OCI-LY3 (cell line): ENCODE measurements around the gene SLC29A3.

Experiments
- EZH2phosphoT487 ChIP-seq: fragments of 200-600 bp; shearing (Covaris generic); IDR thresholded peaks from 2 replicates; pipeline ENCODE4 v1.6.1; 2018; ENCODE audit warnings: antibody characterized with exemption, mixed run types, low read depth
- TF ChIP-seq, protein P1 (sequence below): fragments of 200-600, 300-600 bp; sonication (generic); IDR thresholded peaks from 2 replicates; pipeline ENCODE4 v1.5.1; 2014; ENCODE audit warnings: antibody characterized with exemption, low read length, low read depth

DNA sequence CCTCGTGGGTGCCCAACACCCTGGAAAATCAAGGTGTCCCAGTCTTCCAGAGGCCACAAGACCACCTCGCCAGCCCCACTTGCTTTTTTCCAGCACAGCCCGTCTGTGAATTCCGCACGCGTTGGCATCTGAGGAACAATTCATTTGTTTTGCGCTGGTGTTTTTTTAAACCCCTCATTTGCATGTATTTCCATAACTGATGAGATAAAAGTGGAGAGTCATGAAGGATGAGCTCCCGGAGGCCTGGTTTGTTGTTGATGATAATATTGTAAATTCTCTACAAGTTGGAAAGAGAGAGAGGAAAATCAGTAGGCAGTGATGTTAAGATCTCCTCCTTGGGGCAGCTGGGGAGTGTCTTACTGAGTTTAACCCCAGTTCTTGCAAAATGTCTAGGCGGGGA lies 34.6 kb downstream of the SLC29A3 start:
- TF ChIP-seq, protein P1, sequence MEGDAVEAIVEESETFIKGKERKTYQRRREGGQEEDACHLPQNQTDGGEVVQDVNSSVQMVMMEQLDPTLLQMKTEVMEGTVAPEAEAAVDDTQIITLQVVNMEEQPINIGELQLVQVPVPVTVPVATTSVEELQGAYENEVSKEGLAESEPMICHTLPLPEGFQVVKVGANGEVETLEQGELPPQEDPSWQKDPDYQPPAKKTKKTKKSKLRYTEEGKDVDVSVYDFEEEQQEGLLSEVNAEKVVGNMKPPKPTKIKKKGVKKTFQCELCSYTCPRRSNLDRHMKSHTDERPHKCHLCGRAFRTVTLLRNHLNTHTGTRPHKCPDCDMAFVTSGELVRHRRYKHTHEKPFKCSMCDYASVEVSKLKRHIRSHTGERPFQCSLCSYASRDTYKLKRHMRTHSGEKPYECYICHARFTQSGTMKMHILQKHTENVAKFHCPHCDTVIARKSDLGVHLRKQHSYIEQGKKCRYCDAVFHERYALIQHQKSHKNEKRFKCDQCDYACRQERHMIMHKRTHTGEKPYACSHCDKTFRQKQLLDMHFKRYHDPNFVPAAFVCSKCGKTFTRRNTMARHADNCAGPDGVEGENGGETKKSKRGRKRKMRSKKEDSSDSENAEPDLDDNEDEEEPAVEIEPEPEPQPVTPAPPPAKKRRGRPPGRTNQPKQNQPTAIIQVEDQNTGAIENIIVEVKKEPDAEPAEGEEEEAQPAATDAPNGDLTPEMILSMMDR: no peak
- TF ChIP-seq EZH2phosphoT487: no peak
